Colonic mucosa (tissue), 4 donors: Measurements from ENCODE around the gene MAP3K5. TPM values are rescaled to one million over a fixed set of nuclear protein-coding genes. Genes with fewer than 3 reads are reported as not detected.

Source experiments
- DNase-seq: peaks from one replicate; pipeline ENCODE4 v3.0.0-alpha.2; 2020
- H3K27ac ChIP-seq: fragments of 200-600 bp; one replicate; pipeline ENCODE4 v1.8.0; 2021
- H3K27me3 ChIP-seq: fragments of 200-600 bp; one replicate; pipeline ENCODE4 v1.8.0; 2021
- H3K36me3 ChIP-seq: fragments of 200-600 bp; one replicate; pipeline ENCODE4 v1.8.0; 2021
- H3K4me1 ChIP-seq: fragments of 200-600 bp; one replicate; pipeline ENCODE4 v1.8.0; 2021; ENCODE audit warnings: mild to moderate bottlenecking
- H3K4me3 ChIP-seq: fragments of 200-600 bp; one replicate; pipeline ENCODE4 v1.8.0; 2021
- H3K9ac ChIP-seq, 2 donors: one replicate each; pipeline ENCODE4 v1.7.0; 2013; ENCODE audit warnings: control low read depth in 2 of 2, low read depth in 2 of 2, low read length in 2 of 2
- H3K9me3 ChIP-seq: fragments of 200-600 bp; one replicate; pipeline ENCODE4 v1.8.0; 2021
- intact Hi-C: fragments of 100-400 bp; cut with DNase I; formaldehyde crosslinking; loops from one replicate; pipeline ENCODE4 v1.14.1; 2022
- total RNA-seq, 2 donors: library from RNA; stranded (reverse); fragmentation: NEBNext Ultra II Directional in 1 of 2; extraction: Animal tissue kit (Norgen Biotek cat#: 25700) in 1 of 2; gene quantifications; one replicate each; pipeline ENCODE4 v1.2.1, GENCODE V29; 2021
- TF ChIP-seq, protein P1 (sequence below): fragments of 200-600 bp; IDR thresholded peaks from one replicate; pipeline ENCODE4 v1.8.0; 2022; ENCODE audit warnings: antibody characterized with exemption, mild to moderate bottlenecking
- donor health status: healthy.
- donor health status: DM: no; HTN: no; CAD: no.
- donor health status: DM: no; HTN: no; CAD: no.

Gene MAP3K5
- total RNA-seq, 2 donors from 2014 or later, result 15.3 to 17.1 TPM

DNA sequence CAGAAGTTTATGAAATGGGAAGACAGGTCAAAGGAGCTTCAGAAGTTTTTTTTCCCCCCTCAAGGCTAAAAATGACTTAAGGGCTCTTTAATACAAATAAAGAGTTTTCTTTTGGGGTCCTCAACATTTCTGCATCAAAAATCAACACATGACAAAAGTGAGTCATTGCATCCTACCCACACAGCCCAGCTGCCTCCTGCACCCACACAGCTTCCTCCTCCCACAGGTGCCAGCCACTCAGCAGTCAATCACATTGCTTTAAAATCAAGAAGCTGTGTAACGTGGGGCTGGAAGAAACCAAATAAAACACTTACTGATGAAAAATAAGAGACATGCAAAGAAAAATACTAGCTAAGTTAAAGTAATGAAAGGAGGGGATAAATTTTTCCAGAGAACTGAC, 68.5 kb downstream of the MAP3K5 start:
- H3K9me3 ChIP-seq, result no peaks in the 10 kb centered on the region
- intact Hi-C loops, result no loop called here
- no peak overlapping the region for H3K9ac ChIP-seq
- no peak for DNase-seq
- H3K4me3 ChIP-seq, result no peak overlapping the region
- H3K36me3 ChIP-seq, result no peaks in the 10 kb centered on the region
- H3K4me1 ChIP-seq, result no peaks in the 10 kb centered on the region
- H3K27me3 ChIP-seq, result no peaks in the 10 kb centered on the region
- H3K27ac ChIP-seq, result no peak overlapping the region
- TF ChIP-seq, protein P1, sequence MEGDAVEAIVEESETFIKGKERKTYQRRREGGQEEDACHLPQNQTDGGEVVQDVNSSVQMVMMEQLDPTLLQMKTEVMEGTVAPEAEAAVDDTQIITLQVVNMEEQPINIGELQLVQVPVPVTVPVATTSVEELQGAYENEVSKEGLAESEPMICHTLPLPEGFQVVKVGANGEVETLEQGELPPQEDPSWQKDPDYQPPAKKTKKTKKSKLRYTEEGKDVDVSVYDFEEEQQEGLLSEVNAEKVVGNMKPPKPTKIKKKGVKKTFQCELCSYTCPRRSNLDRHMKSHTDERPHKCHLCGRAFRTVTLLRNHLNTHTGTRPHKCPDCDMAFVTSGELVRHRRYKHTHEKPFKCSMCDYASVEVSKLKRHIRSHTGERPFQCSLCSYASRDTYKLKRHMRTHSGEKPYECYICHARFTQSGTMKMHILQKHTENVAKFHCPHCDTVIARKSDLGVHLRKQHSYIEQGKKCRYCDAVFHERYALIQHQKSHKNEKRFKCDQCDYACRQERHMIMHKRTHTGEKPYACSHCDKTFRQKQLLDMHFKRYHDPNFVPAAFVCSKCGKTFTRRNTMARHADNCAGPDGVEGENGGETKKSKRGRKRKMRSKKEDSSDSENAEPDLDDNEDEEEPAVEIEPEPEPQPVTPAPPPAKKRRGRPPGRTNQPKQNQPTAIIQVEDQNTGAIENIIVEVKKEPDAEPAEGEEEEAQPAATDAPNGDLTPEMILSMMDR, result no peak

DNA sequence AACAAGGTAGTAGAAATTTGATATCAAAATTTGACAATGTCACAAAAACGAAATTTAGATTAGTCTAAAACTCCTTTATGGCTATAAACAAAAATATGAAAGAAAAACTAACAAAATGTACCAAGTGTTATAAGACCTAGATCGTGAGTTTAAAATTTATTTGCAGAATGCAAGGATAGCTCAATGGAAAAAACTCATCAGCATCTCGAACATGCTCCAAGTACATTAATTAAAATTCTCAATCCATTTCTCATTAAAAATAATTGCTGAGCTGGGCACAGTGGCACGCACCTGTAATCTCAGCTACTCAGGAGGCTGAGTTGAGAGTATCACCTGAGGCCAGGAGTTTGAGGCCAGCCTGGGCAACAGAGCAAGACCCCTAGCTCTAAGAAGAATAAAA, 70.8 kb downstream of the MAP3K5 start:
- no peak overlapping the region for H3K9ac ChIP-seq
- peaks cover 1% of the 10 kb centered on the region for H3K4me1 ChIP-seq
- no peak overlapping the region for H3K27ac ChIP-seq
- DNase-seq, result no peak
- intact Hi-C loops, result no loop called here
- H3K4me3 ChIP-seq, result no peak overlapping the region
- TF ChIP-seq, protein P1, result no peak
- no peaks in the 10 kb centered on the region for H3K9me3 ChIP-seq
- H3K36me3 ChIP-seq, result no peaks in the 10 kb centered on the region
- H3K27me3 ChIP-seq, result no peaks in the 10 kb centered on the region

DNA sequence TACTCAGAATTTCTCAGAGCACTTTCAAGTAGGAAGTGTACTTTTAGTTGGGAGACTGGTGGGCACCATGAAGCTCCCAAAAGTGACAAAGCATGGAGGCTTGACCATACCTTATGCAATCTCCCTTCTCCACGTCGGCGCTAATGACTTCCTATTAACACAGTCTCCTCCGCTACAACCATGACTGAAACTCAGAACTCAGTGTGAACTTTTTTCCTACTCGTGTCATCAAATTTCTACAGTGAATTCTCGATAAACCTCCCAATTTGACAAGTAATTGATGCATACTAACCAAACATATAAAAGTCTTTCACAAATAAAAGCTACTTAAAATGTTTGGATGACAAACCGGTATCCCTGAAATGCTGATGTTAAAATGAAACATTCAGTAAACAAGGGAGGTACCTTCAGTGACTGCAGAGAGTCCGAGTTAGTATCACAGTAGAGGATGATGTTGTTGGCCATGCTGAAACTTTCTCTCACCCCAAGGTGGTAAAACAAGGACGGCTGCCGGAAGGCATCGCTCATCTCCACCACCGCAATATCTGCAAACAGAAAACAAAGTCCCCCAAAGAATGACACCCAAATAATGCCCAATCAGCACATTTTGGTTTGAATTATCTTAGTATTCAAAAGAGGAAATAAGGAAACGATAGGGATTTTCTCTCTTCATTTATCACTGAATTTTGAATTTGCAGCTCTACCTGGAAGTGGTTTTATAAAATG, 72.1 kb downstream of the MAP3K5 start:
- H3K4me3 ChIP-seq, result no peak overlapping the region
- H3K36me3 ChIP-seq, result no peaks in the 10 kb centered on the region
- no peak overlapping the region for H3K27ac ChIP-seq
- peaks cover 6% of the 10 kb centered on the region for H3K4me1 ChIP-seq
- no peak overlapping the region for H3K9ac ChIP-seq
- TF ChIP-seq, protein P1, result no peak
- DNase-seq, result no peak
- intact Hi-C loops, result no loop called here
- H3K9me3 ChIP-seq, result no peaks in the 10 kb centered on the region
- H3K27me3 ChIP-seq, result no peaks in the 10 kb centered on the region

DNA sequence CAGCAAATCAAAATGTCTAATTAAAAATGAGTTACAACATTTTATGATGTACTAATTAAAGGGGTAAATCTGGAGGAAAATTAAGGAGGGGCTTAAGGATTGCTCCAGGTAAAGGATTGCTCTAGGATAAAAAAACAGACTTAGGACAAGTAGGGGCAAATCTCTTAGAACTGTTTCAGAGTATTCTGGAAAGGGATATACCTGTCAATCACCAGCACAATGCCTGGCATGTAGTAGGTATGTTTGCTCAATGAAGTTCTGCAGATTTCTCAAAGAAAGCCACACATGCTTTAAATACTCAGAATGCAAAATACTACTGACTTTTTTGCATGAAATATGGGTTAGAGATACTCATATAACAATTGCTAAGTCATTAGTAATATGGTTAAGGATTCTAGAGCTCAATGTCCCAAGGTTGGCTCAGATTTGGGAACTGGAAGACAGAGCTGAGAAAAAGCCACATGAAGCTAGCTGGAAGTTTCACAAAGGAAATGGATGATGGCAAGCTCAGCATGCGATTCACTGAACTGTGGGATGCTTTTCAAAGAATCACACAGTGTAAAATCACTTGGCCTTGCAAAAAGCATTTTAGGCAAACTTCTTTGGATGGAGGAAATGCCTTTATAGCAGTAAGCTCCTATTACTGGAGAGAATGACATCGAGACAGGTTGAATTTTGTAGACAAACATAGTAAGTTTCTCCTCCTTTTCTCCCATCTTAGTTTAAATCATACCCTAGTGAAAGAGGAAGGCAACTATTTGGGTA, 72.8 kb downstream of the MAP3K5 start:
- Histone ChIP-seq H3K4me3 (no peak overlapping the region), H3K27ac (no peak overlapping the region), H3K4me1 (peaks cover 6% of the 10 kb centered on the region), H3K9me3 (no peaks in the 10 kb centered on the region), H3K9ac (no peak overlapping the region), H3K36me3 (no peaks in the 10 kb centered on the region), H3K27me3 (no peaks in the 10 kb centered on the region)
- TF ChIP-seq, protein P1, result no peak
- intact Hi-C loops, result no loop called here
- no peak for DNase-seq

DNA sequence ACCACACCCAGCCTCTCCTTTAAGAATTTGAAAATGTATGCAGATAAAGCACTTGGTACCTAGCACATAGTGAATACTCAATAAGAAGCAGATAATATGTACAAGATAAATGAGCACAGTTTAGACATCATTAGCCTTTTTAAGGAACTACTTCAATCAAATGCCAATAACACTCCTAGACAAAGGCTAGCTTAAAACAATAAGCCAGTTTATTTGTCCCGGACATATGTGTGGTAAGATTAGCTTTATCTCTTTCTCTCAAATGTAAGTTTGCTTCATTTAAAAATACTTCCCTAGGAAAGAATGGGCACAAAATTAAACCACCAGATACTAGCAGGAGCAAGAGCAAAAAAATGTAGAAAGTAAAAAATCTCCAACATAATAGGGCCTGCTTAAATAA, 73.8 kb downstream of the MAP3K5 start:
- Histone ChIP-seq H3K4me1 (peaks cover 6% of the 10 kb centered on the region), H3K9me3 (no peaks in the 10 kb centered on the region), H3K9ac (no peak overlapping the region), H3K36me3 (no peaks in the 10 kb centered on the region), H3K27ac (no peak overlapping the region), H3K27me3 (no peaks in the 10 kb centered on the region), H3K4me3 (no peak overlapping the region)
- intact Hi-C loops, result no loop called here
- no peak for DNase-seq
- TF ChIP-seq, protein P1, result no peak
